CD14-positive monocyte (primary cell): ENCODE results near the gene CHERP. TPM values are rescaled to one million over a fixed set of nuclear protein-coding genes. Genes with fewer than 3 reads are reported as not detected.
"Not testable (repeated sequence)": the region's sequence is repeated elsewhere in the genome, so short reads cannot be mapped to it uniquely, and the experiment has no call there.

Experiments used
- DNase-seq, 3 donors: peaks; one replicate each; pipeline ENCODE4 v3.0.0-alpha.2; 2011 to 2022
- H2AFZ ChIP-seq: 2 replicates; pipeline ENCODE4 v1.6.0; 2012; ENCODE audit warnings: mild to moderate bottlenecking, low read depth, low read length, inconsistent platforms; ENCODE audit not compliant: insufficient read depth, poor library complexity, severe bottlenecking
- H3K27ac ChIP-seq, 2 donors: 1 replicate in 1 of 2; 2 replicates in 1 of 2; pipeline ENCODE4 v1.5.1; 2012 to 2013; ENCODE audit warnings: low read length in 2 of 2, control low read depth in 1 of 2, inconsistent platforms in 1 of 2, low read depth in 1 of 2, mild to moderate bottlenecking in 1 of 2
- H3K27me3 ChIP-seq, 2 donors: one replicate each; pipeline versions ENCODE4 v1.6.0 to v1.6.1; 2011 to 2013; ENCODE audit warnings: low read length in 2 of 2; ENCODE audit not compliant: control insufficient read depth in 2 of 2, insufficient read depth in 2 of 2
- H3K36me3 ChIP-seq, 2 donors: replicated peaks in 1 of 2; 1 replicate in 1 of 2; 2 replicates in 1 of 2; pipeline versions ENCODE4 v1.5.1 to v1.6.1; 2012 to 2013; ENCODE audit warnings: low read length in 2 of 2, control low read depth in 1 of 2, inconsistent platforms in 1 of 2, mild to moderate bottlenecking in 1 of 2; ENCODE audit not compliant: insufficient read depth in 2 of 2, control insufficient read depth in 1 of 2
- H3K4me1 ChIP-seq, 2 donors: 1 replicate in 1 of 2; 2 replicates in 1 of 2; pipeline versions ENCODE4 v1.5.1 to v1.6.1; 2012 to 2013; ENCODE audit warnings: low read length in 2 of 2, control low read depth in 1 of 2, inconsistent platforms in 1 of 2, mild to moderate bottlenecking in 1 of 2, moderate library complexity in 1 of 2; ENCODE audit not compliant: insufficient read depth in 2 of 2, control insufficient read depth in 1 of 2
- H3K4me2 ChIP-seq: replicated peaks from 2 replicates; pipeline ENCODE3; 2012; ENCODE audit warnings: low read length, moderate library complexity, mild to moderate bottlenecking; ENCODE audit not compliant: poor library complexity, severe bottlenecking; ENCODE audit errors: extremely low read depth
- H3K4me3 ChIP-seq, 3 experiments: fragments of 200-600 bp in 1 of 3; sonication (generic) in 1 of 3; replicated peaks in 1 of 3; 1 replicate in 2 of 3; 2 replicates in 1 of 3; pipeline ENCODE4 v1.5.1; 2011 to 2013; ENCODE audit warnings: low read length in 3 of 3, mild to moderate bottlenecking in 3 of 3, control low read depth in 2 of 3, low read depth in 2 of 3, inconsistent platforms in 1 of 3, moderate library complexity in 1 of 3
- H3K79me2 ChIP-seq: 2 replicates; pipeline ENCODE4 v1.6.0; 2012; ENCODE audit warnings: mild to moderate bottlenecking, control low read depth, inconsistent platforms, low read length, moderate library complexity; ENCODE audit not compliant: insufficient read depth
- H3K9ac ChIP-seq: 2 replicates; pipeline ENCODE4 v1.6.0; 2017; ENCODE audit warnings: low read length, mild to moderate bottlenecking; ENCODE audit not compliant: insufficient read depth, poor library complexity, severe bottlenecking
- H3K9me3 ChIP-seq, 2 donors: replicated peaks in 1 of 2; 1 replicate in 1 of 2; 2 replicates in 1 of 2; pipeline versions ENCODE4 v1.5.1 to v1.6.1; 2012 to 2013; ENCODE audit warnings: low read length in 2 of 2, control low read depth in 1 of 2; ENCODE audit not compliant: control insufficient read depth in 1 of 2, insufficient read depth in 1 of 2
- H4K20me1 ChIP-seq: 2 replicates; pipeline ENCODE4 v1.6.0; 2012; ENCODE audit warnings: mild to moderate bottlenecking, low read length, control low read depth, moderate library complexity; ENCODE audit not compliant: insufficient read depth
- H3K27ac Mint-ChIP-seq, 7 donors: one replicate each; pipeline ENCODE4 v1.8.0; 2020; ENCODE audit warnings: mild to moderate bottlenecking in 7 of 7, mixed read lengths in 7 of 7, moderate library complexity in 6 of 7, inconsistent platforms in 2 of 7
- H3K27me3 Mint-ChIP-seq, 3 donors: one replicate each; pipeline ENCODE4 v1.8.0; 2021 to 2022; ENCODE audit warnings: low read depth in 3 of 3, mild to moderate bottlenecking in 3 of 3, mixed read lengths in 3 of 3, moderate library complexity in 3 of 3, inconsistent platforms in 1 of 3
- H3K36me3 Mint-ChIP-seq, 2 donors: one replicate each; pipeline ENCODE4 v1.8.0; 2020; ENCODE audit warnings: mixed read lengths in 2 of 2, inconsistent platforms in 1 of 2, mild to moderate bottlenecking in 1 of 2
- H3K4me1 Mint-ChIP-seq: one replicate; pipeline ENCODE4 v1.8.0; 2020; ENCODE audit warnings: mild to moderate bottlenecking, mixed read lengths
- H3K4me3 Mint-ChIP-seq, 2 donors: one replicate each; pipeline ENCODE4 v1.8.0; 2020; ENCODE audit warnings: mild to moderate bottlenecking in 2 of 2, mixed read lengths in 2 of 2, moderate library complexity in 1 of 2
- H3K9me3 Mint-ChIP-seq, 7 donors: one replicate each; pipeline ENCODE4 v1.8.0; 2020 to 2022; ENCODE audit warnings: mixed read lengths in 7 of 7, mild to moderate bottlenecking in 6 of 7, moderate library complexity in 6 of 7, inconsistent platforms in 2 of 7
- WGBS: methylation state at CpG from one replicate; pipeline ENCODE4 v1.1.5; 2013; ENCODE audit warnings: missing lambda C conversion rate; ENCODE audit not compliant: insufficient coverage; 5-methylcytosine and 5-hydroxymethylcytosine counted together
- intact Hi-C, 2 donors: fragments of 100-400 bp; cut with micrococcal nuclease; formaldehyde crosslinking; loops; one replicate each; pipeline versions ENCODE4 v1.15.0 to v1.15.1; 2023
- polyA plus RNA-seq, 3 donors: library from polyadenylated mRNA; depleted of rRNA in 1 of 3; unstranded in 2 of 3; stranded (reverse) in 1 of 3; fragments of 300-500 nt in 2 of 3; fragments of >200 nt in 1 of 3; fragmentation: Illumina TruSeq in 2 of 3; gene quantifications; 1 replicate in 2 of 3; 2 replicates in 1 of 3; pipeline ENCODE4 v1.2.3, GENCODE V29; 2012 to 2021
- TF ChIP-seq, protein P1 (sequence below): fragments of 200-600 bp; IDR thresholded peaks from one replicate; pipeline ENCODE4 v1.8.0; 2022; ENCODE audit warnings: antibody characterized with exemption, mild to moderate bottlenecking

CHERP gene
- polyA plus RNA-seq, 3 donors, result 3.2 to 18.8 (median 5.3) TPM

DNA sequence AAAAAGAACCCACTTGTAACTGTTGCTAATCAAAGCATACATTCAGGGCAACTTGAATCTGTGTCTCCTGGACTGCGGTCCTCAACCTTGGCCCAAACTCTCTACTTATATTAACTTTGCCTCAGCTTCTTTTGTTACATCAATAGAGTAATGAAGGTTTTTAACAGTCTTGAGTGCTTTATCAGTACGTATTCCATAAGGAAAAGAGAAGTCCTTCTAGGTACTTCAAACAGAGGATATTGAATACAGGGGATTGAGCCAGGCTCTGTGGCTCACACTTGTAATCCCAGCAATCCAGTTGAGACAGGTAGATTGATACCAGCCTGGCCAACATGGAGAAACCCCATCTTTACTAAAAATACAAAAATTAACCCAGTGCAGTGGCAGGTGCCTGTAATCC lies 69.2 kb downstream of the CHERP start:
- Histone ChIP-seq H3K4me3 (no peak overlapping the region), H3K27me3 (no peaks in the 10 kb centered on the region), H3K9ac (no peak overlapping the region), H3K4me2 (no peak overlapping the region), H3K36me3 (no peaks in the 10 kb centered on the region), H3K9me3 (peaks cover 0 to 8% of the 10 kb centered on the region in 2 donors), H2AFZ (peak overlapping the region; percentile 97), H3K79me2 (peaks cover 36% of the 10 kb centered on the region), H3K4me1 (peaks cover 22 to 30% of the 10 kb centered on the region in 2 donors), H4K20me1 (peaks cover 31% of the 10 kb centered on the region), H3K27ac (no peak overlapping the region)
- intact Hi-C loops, result loop anchor here in 1 of 2 donors (2.0 kb wide), 1 partner anchor 24 kb away; the partner anchor contains the start of genes C19orf44 and CALR3
- Mint-ChIP-seq H3K27ac (no peak overlapping the region), H3K36me3 (peaks cover 8 to 11% of the 10 kb centered on the region in 2 donors), H3K27me3 (peaks cover 0 to 10% (median 3%) of the 10 kb centered on the region in 3 donors), H3K9me3 (peaks cover 0 to 8% (median 5%) of the 10 kb centered on the region in 7 donors), H3K4me3 (no peak overlapping the region), H3K4me1 (peaks cover 25% of the 10 kb centered on the region)
- DNase-seq, result no peak
- whole genome bisulfite sequencing, result no CpG with 5 or more reads among the region's 2 CpGs
- TF ChIP-seq, protein P1, sequence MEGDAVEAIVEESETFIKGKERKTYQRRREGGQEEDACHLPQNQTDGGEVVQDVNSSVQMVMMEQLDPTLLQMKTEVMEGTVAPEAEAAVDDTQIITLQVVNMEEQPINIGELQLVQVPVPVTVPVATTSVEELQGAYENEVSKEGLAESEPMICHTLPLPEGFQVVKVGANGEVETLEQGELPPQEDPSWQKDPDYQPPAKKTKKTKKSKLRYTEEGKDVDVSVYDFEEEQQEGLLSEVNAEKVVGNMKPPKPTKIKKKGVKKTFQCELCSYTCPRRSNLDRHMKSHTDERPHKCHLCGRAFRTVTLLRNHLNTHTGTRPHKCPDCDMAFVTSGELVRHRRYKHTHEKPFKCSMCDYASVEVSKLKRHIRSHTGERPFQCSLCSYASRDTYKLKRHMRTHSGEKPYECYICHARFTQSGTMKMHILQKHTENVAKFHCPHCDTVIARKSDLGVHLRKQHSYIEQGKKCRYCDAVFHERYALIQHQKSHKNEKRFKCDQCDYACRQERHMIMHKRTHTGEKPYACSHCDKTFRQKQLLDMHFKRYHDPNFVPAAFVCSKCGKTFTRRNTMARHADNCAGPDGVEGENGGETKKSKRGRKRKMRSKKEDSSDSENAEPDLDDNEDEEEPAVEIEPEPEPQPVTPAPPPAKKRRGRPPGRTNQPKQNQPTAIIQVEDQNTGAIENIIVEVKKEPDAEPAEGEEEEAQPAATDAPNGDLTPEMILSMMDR, result no peak

DNA sequence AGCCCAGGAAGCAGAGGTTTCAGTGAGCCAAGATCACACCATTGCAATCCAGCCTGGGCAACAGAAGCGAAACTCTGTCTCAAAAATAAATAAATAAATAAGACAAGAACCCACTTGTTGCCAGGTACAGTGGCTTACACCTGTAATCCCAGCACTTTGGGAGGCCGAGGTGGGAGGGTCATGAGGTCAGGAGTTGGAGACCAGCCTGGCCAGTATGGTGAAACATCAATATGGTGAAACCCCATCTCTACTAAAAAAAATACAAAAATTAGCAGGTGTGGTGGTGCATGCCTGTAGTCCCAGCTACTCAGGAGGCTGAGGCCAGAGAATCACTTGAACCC lies 69.7 kb downstream of the CHERP start:
- intact Hi-C loops, result loop anchor here in 1 of 2 donors (2.0 kb wide), 1 partner anchor 24 kb away; the partner anchor contains the start of genes C19orf44 and CALR3
- peak overlapping the region in 6 of 7 donors; percentile 13 to 90 (median 69) for H3K27ac Mint-ChIP-seq
- not testable (repeated sequence) for DNase-seq, H3K27me3 Mint-ChIP-seq, H3K27me3 ChIP-seq, H3K9me3 Mint-ChIP-seq, H3K36me3 ChIP-seq, H3K9me3 ChIP-seq
- H3K36me3 Mint-ChIP-seq, result peaks cover 8 to 11% of the 10 kb centered on the region in 2 donors
- Histone ChIP-seq H3K4me2 (peak overlapping the region; percentile 97), H3K4me3 (peak overlapping the region; percentile 58 to 89 (median 65)), H3K27ac (peak overlapping the region; percentile 62 to 89), H2AFZ (peak overlapping the region; percentile 97), H3K9ac (peak overlapping the region; percentile 79), H4K20me1 (peaks cover 36% of the 10 kb centered on the region), H3K79me2 (peaks cover 40% of the 10 kb centered on the region), H3K4me1 (peaks cover 22 to 30% of the 10 kb centered on the region in 2 donors)
- no CpG with 5 or more reads among the region's 2 CpGs for WGBS
- H3K4me3 Mint-ChIP-seq, result peak overlapping the region; percentile 73 to 81
- H3K4me1 Mint-ChIP-seq, result peaks cover 26% of the 10 kb centered on the region
